CMK (cell line): ENCODE measurements around the gene NUMB.

ENCODE experiments used
- DNase-seq: peaks from one replicate; pipeline ENCODE4 v3.0.0-alpha.2; 2010; ENCODE audit warnings: low read depth

Gene NUMB

DNA sequence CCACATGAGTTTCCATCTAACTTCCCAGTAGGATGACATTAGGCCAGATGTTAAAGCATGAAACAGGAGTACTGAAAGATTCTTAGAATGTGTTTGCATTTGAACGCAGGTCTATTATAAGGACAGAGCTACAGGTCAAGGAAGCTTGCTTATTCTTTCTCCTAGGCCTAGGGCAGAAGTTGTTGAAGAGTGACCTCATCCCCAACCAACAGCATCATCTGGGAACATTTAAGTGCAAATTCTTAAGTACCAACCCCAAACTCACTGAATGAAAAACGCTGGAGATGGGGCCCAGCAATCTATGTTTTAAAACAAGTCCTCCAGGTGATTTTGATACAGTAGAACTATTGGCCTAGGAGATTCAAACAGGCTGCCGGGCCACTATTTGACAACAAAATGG, 168.6 kb downstream of the NUMB start:
- no peak for DNase-seq

DNA sequence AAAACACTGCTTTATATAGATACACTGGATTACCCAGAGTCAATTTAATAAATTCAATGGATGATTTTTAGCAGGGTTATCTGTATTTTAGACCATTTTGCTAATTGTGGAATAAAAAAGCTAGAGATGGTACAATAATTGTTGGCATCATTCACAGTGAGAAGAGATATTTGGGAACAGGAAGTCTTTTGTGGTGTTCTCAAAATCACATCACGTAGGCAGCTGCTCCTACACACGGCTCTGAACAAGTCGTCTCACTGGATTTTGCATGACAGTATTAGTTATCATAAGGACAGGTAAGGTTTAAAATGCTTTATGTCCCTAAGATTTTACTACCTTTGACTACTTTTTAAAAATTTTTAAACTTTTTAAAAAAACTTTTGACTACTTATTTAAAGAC, 169.0 kb downstream of the NUMB start:
- no peak for DNase-seq

DNA sequence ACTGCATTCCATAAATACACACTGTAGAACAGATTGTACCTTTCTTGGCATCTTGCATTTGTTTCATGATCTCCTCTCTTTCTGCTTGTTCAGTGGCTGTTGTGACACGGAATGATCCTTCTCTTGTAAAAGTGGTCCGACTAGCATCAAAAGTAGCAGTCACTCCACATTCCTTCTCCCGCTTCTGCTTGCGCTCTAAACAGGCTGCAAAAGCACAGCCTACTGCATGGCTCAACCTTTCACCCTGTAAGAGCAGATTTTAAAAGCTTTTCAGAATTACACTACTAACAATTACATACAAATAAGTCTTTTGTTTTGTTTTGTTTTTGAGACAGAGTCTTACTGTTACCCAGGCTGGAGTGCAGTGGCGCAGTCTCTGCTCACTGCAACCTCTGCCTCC, 171.3 kb downstream of the NUMB start:
- DNase-seq = no peak

DNA sequence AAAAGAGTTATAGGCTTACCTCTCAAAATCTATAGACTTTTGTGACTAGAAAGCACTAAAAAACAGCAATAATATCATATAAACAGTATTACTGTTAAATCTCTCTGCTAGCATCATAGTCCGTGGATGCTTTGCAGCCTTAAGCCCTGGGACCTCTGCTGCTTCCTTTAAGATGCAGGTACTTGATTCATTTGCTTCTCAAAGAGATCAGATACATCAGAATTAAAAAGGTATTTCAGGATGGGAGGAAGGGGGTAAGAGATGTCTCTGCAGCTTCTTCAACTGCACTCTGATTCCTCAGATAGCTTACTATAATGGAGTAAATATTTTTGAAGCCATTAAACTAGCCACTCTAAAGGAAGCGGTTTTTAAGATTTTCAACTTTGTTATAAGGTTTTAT, 171.7 kb downstream of the NUMB start:
- no peak for DNase-seq

DNA sequence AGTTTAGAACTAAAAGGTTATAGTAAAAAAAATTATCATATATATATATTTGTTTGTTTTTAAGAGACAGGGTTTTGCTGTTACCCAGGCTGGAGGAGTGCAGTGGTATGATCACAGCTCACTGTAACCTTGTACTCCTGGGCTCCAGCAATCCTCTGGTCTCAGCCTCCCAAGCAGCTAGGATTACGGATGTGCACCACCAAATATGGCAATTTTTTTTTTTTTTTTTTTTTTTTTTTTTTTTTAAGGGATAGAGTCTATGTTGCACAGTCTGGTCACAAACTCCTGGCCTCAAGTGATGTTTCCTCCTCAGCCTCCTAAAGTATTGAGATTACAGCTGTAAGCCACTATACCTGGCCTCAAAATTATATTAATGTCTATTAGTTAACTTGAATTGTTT, 172.4 kb downstream of the NUMB start:
- no peak for DNase-seq

DNA sequence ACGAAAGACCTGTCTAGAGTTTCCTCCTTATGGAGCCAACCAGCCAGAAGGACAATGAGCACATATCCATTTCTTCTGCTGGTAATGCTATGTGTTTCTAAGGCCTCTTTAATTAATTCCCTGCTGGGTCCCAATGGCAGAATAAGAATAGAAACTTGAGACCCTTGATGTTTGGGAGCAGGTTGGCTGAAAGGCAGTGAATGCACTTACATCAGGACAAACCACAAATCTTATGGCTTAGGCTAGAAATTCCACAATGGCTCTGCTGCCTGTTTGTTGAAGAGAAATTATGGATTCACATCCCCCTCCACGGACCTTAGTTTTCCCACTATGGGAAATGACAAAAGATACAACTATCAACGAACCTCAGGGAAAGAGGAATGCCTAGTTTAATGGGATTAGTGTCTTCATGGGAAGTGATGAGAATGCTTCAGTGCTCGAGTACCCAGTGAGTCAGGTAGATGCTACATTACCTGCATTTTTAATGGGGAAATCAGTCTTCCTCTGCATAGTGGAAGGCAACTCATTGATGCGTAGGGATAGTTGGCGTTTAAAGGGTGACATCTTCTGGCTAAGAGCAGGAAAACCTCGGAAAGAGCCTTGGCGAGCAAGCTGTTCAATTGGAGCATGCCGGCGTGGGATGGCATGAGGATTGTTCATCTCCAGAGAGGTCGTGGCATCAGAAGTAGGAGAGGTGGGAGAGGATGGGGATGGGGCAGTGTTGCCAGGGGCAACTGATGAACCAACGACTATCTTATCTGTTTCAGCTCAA, 174.6 kb downstream of the NUMB start:
- no peak for DNase-seq

DNA sequence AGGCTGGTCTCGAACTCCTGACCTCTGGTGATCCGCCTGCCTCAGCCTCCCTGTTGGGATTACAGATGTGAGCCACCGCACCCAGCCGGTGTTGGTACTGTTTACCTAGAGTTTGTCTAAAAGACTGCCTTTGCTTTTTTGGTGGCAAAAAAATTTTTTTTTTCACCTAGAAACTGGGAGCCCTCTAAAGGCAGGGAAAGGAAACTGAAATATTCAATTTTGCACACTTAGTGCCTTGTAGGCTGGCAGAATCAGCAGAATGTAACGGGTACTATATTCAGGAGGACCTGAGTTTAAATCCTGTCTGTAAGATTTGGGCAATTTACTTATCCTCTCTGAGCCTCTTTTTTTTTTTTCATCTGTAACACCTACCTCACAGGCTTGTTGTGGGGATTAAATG, 177.4 kb downstream of the NUMB start:
- DNase-seq = no peak

DNA sequence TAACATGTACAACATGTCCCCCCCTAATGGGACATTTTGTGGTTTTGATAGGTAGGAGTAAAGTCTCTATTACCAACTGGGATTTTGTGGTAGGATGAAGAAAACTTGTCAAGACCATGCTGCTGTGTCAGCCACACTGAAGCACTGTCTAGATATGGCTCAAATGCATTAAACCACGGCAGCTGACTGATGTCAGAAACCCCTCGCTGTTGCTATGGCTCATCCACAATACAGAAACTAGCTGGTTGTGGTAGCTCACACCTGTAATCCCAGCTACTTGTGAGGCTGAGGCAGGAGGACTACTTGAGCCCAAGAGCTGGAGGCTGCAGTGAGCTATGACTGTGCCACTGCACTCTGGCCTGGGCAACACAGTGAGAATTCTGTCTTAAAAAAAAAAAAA, 181.0 kb downstream of the NUMB start:
- DNase-seq = no peak

DNA sequence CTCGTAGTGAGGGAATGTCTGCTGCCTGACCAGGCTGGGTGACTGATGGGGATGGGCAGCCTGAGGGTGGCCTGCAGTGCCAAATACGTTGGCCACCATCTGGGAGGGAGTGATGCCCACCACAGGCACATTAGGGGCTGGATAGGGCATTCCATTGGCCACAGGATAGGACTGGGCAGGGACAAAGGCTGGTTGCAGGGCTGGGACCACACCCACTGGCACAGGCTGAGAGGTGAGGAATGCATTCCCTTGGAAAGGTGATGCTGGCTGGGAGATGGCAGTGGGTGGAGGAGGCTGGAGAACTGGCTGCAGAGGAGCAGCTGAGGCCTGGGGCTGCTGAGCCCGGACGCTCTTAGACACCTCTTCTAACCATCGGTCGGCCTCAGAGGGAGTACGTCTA, 181.5 kb downstream of the NUMB start:
- DNase-seq = no peak

DNA sequence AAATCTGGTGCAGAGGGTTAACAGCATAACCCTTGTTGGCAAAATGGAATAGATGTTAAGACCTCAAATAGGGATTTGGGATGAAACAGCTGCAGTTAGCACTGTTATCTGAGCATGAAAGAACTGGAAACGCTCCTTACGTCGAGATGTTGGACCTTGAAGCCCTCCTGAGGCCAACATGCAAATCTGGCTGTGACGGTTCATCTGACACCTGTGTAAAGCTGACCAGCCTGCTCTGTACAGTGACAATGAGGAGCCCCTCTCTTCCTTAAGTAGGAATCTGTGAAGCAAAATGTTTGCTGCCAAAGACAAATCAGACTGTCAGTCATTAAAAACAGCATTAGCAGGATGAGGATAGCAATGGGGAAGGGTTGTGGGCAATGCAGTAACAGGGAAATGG, 184.5 kb downstream of the NUMB start:
- no peak for DNase-seq

DNA sequence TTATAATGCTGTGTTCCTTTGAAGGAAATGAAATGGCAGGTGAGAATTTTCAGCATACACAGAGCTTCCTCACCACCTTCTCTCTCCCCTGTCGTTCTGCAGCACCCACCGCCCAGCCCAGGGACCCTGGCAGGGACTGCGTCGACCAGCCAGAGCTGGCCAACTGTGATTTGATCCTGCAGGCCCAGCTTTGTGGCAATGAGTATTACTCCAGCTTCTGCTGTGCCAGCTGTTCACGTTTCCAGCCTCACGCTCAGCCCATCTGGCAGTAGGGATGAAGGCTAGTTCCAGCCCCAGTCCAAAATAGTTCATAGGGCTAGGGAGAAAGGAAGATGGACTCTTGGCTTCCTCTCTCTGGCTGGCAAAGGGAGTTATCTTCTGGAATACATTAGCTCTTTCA, 186.0 kb downstream of the NUMB start:
- no peak for DNase-seq

DNA sequence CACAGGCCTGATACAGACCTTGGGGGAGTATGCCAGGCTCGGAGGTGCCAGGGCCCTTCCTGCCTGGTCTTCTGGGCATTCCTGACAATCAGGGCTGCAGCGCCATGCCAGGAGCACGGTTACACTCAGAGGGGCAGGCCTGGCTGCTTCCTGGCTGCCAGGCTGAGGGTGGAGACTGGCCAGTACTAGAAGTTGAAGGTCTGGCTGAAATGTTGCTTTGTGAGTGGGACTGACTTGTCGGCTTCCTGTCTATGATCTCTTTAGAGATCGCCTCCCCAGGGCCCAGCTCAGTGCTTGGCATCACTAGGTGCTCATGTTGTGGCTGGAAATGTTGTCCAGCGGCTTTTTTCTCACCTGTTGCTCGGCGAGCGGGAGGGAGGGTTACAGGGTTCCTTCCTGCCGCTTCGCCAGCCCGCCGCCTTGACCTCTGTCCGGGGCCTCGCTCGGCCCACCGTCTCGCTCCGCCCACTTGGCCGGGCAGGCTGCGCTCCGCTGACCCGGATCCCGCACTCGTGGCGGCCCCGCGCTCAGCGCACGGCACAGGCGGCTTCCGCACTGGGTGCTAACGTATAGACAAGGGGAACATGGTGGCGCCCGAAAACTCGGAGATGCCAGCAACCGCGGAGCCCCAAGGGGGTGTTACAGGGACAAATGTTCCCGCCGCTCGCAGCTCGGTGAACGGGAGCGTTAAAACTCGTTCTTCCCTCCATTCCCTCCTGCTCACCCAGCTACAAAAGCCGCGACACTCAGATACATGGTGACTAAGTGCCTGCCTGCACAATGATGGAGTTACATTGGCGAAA, 188.4 kb downstream of the NUMB start:
- no peak for DNase-seq

DNA sequence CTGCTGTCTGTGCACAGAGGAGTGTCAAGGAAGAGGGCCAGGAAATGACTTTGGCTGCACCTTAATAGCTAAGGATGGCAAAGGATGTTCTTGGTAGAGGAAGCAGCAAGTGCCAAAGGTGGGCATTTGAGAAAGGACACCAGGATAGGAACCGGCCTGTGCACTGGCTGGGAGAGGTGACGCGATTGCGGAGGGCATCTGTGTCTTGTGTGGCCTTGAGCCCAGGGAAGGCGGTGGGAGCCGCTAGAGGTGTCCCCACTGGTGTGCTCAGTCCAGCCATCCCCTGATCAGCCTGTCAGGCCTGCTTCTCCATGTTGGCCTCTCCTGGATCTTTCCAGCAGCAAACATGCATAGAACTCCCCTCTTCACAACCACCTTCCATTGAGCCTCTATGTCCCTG, 190.9 kb downstream of the NUMB start:
- DNase-seq = no peak

DNA sequence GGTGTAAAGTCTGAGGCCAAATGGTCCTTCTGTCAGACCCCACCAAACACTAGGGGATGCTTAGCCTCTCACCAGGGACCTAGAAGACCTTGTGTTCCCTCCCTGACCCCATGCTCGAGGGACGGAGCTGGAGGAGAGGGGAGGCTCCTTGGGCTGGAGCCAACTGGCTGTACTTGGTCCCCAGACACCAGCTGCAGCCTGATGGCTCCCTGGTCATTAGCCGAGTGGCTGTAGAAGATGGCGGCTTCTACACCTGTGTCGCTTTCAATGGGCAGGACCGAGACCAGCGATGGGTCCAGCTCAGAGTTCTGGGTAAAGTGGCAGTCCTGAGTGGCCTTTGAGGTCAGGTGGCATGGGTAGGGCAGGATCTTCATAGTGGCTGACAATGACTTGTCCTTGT, 192.0 kb downstream of the NUMB start:
- DNase-seq = no peak

DNA sequence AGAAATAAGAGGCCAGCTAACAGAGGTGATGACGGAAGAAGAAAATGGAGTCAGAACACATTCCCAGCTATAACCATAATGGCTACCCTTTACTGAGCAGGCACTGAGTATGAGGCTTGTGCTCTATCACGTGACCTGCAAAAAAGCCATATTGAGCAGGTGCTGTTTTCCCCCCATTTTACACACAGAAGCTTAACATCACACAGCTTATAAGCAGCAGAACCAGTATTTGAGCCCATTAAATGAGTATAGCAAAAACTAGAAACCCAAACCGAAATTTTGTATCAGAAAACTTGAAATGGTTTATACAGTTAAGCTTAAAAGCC, 192.7 kb downstream of the NUMB start:
- DNase-seq = no peak

DNA sequence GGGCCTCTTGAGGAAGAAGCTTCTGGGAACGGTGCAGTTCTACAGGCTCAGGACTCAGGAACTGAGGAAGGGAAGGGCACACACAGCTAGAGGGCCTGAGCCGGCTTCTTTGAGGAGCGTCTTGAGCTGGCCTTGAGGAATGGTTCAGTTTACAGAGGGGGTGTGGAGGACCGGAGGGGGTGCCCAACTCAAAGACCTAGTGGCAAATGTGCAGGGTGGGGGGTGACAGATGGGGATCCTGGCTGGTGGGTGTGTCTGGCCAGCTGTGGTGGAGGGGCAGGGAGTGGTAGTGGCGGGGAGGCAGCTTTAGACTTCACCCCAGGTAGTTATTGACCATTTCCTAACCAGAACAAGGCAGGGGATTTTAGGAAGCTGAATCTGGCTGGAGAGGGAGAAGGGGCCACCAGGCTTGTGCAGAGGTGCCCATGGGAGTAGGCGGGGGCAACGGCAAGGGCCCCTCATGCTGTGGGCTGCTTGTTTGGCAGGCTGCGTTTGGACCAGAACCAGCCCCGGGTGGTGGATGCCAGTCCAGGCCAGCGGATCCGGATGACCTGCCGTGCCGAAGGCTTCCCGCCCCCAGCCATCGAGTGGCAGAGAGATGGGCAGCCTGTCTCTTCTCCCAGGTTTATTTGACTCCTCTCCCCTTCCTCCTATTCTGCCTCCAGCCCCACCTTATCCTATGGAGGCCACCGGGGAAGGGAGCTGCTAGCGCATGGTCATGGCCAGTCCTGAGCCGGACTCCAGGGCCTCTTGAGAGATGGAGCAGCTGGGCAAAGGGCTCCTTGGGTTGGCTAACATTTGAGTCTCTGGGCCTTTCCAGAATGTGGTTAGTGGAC, 193.2 kb downstream of the NUMB start:
- no peak for DNase-seq

DNA sequence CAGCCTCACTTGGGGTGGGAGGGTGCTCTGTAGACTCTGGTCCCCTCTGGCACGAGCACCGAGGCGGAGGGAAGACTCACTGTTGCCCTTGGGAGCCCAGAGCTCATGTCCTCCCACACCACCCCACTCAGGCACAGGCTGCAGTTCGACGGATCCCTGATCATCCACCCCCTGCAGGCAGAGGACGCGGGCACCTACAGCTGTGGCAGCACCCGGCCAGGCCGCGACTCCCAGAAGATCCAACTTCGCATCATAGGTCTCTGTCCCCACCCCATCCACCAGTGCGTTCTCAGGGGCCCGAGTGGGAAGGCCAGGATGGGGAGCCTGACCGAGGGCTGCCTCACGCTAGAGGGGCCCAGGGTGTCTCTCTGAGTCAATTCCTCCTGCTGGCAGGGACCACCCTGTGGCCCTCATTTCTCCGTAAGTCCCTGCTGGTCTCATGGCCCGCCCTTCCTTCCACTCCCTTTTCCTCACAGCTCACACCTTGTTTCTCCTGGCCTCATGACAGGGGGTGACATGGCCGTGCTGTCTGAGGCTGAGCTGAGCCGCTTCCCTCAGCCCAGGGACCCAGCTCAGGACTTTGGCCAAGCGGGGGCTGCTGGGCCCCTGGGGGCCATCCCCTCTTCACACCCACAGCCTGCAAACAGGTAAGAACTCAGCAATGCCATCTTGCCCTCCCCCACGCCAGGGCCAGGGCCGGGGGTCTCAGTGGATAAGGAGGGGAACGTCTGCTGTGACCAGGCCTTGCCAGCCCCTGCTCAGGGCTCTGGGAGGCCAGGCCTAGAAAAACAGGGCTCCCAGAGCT, 194.1 kb downstream of the NUMB start:
- no peak for DNase-seq

DNA sequence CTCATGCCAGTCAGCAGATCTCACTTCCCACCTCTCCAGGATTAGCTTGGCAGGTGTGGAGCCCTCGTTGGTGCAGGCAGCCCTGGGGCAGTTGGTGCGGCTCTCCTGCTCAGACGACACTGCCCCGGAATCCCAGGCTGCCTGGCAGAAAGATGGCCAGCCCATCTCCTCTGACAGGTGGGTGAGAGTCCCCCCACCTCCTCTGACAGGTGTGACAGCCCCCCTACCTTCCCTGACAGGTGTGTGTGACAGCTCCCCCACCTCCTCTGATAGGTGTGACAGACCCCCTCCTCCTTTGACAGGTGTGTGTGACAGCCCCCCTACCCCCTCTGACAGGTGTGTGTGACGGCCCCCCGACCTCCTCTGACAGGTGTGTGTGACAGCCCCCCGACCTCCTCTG, 194.7 kb downstream of the NUMB start:
- no peak for DNase-seq

DNA sequence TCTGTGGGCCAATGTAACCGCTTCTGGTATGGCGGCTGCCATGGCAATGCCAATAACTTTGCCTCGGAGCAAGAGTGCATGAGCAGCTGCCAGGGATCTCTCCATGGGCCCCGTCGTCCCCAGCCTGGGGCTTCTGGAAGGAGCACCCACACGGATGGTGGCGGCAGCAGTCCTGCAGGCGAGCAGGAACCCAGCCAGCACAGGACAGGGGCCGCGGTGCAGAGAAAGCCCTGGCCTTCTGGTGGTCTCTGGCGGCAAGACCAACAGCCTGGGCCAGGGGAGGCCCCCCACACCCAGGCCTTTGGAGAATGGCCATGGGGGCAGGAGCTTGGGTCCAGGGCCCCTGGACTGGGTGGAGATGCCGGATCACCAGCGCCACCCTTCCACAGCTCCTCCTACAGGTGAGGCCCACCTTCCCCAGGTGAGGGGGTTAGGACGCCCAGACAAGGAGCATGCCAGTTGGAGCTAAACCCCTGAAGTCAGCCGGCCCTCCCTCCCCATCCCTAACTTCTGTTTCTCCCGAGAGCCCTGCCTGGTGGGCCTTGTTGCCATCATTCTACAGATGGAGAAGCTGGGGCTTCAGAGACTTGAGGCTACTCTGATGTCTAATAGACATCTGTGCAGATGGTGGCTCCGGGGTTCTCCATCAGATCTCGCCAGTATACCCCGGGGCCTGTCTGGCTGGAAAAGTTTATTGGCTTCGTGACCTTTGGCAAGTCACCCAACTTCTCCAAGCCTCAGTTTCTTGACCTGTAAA, 195.7 kb downstream of the NUMB start:
- DNase-seq = no peak

DNA sequence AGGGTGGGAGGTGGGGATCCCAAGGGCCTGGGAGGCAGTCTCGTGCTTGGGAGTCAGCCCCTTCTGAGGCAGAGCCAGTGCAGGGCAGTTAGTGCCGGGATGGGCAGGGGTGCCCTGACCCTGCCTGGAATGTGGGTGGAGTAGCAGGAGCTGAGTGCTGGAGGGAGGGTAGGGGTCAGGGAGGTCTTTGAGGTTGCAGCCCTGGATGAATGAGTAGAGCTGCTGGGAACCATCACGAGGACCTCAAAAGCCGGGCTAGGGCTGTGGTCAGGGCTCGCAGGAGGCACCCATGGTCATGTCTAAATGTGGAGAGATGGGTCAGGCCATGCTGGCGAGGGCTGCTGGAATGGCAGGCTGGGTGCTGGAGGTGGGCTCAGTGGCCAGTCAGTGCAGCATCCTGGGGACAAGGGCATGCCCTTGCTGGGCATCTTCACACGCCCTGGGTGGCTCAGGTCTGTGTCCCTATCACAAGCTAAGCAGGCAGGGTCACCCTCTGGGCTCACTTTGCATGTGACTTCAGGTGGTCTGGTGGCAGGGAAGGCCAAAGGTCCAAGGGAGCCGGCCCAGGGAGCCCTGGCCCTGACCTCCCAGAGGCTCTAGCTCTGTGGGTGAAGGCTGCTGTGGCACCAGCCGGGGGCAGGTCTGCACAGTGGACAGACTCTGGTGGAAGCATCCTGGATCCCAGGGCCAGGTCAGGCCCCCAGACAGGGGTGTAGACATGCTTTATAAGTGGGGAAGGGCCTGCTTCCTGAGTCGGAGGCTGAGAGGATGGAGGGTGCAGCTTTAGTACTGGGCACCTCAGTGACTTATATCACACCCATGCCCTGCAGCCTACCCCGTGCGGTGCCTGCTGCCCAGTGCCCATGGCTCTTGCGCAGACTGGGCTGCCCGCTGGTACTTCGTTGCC, 196.6 kb downstream of the NUMB start:
- DNase-seq = no peak
